SK-N-MC (cell line): ENCODE data around the gene SPSB1.

Experiments used
- EZH2 ChIP-seq: fragments of 200-600 bp; sonication (generic); IDR thresholded peaks from one replicate; pipeline ENCODE4 v1.6.1; 2017; ENCODE audit warnings: antibody characterized with exemption
- POLR2AphosphoS5 ChIP-seq: IDR thresholded peaks from 2 replicates; pipeline ENCODE4 v1.6.1; 2012; ENCODE audit warnings: mild to moderate bottlenecking, low read depth, low read length, borderline replicate concordance

DNA sequence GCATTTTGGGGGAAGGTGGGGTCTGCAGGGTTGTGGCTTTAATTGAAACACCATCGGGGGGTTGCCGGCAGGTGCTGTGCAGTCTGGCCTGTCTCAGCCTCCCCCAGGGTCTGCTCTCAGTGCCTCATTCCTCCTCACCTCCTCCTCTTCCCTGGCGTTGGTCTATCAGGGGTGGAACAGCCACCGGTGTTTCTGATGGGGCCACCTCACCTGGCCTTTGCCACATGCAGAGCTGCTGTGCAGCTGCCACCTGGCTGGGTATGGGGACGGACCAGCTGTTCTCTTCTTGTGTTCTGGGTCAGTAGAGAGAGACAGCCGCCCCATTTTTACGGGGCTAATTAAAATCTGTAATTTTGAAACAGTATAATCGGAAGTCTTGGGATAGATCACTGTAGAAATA, 53.9 kb downstream of the SPSB1 start:
- no peak for TF ChIP-seq EZH2
- TF ChIP-seq POLR2AphosphoS5: no peak
